GM19025 (cell line): ENCODE measurements around the gene NTHL1.
A peak's percentile ranks its signal among the peaks of the same experiment; 100 is the strongest.

Experiments used
- ATAC-seq: cut with Tn5 transposase; IDR thresholded peaks from one replicate; pipeline ENCODE4 v1.9.1; 2021; ENCODE audit warnings: mild to moderate bottlenecking, low read depth, moderate library complexity; ENCODE audit not compliant: unreplicated experiment

The NTHL1 gene

DNA sequence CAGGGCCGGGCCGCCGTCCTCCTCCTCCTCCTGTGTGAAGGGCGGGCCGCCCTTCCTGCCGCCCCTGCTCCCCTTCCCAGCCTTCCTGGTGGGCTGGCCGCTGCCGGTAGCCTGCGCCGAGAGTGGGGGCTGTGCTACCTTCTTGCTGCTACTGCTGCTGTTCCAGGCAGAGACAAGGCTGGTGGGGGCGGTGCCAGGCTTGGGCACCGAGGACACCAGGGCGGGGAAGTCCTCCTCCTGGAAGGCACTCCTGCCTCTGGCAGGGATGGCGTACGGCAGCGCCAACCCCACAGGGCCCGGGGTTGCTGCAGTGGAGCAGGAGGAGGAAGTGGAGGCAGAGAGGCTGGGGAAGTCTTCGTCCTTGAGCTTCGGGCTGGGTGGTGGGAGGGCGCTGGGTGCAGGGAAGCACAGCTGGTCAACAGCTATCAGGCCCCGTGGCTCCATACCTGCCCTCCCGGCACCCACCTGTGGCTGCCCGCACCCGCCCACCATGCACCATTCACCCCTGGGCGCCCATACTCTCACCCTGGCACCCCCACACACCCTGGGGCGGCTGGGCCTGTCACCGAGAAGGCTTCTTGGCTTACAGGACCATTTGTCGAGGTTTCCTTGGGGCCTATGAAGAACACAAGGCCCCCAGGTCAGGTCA is 47.6 kb downstream of the NTHL1 start:
- no peak for ATAC-seq

GRCh38 chr16:1998852-1999801 is 48.5 kb downstream of the NTHL1 start:
- ATAC-seq = no peak

GRCh38 chr16:1998360-1998835 is 49.2 kb downstream of the NTHL1 start:
- ATAC-seq = no peak

- no peak for ATAC-seq
These were observed 49.9 kb downstream of the NTHL1 start for GRCh38 chr16:1997494-1998359.

- no peak for ATAC-seq
These were observed 53.9 kb downstream of the NTHL1 start for GRCh38 chr16:1993731-1994131.

DNA sequence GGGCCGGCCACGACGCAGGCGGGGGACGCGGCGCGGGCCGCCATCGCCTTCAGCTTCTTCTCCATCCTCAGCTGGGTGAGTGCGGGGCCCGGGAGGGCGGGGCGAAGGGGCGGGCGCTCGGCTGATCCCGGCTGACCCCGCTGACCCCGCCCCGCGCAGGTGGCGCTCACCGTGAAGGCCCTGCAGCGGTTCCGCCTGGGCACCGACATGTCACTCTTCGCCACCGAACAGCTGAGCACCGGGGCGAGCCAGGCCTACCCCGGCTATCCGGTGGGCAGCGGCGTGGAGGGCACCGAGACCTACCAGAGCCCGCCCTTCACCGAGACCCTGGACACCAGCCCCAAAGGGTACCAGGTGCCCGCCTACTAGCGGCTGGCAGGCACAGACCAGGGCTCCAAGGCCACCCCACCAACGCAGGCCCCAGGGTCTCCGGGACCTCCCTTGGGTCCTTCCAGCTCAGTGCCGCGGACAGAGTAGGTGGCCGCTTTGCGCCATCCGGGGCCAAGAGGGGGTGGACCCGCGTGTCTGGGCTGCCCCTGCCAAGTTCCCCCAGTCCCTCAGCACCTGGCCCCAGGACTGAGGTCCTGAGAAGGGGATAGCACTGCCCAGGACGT is 54.8 kb downstream of the NTHL1 start:
- ATAC-seq = no peak

- ATAC-seq = peak; percentile 46
These were observed 55.5 kb downstream of the NTHL1 start for GRCh38 chr16:1991948-1992703.

DNA sequence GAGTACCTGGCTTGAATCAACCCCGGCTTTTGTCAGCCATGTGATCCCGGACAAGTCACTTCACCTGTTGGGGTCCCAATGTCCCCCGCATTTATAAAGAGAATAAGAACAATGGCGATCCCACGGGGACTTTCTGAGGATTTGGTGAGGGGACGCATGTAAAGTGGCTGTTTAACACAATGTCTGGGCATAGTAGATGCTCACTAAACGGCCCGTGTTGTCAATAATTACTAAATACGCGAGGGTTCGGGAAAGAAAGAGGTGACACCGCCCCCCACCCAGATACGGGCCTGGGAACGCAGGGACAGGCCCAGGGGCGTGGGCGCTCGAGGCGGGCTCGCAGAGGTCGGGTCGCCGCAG is 56.1 kb downstream of the NTHL1 start:
- ATAC-seq = peak; percentile 14

DNA sequence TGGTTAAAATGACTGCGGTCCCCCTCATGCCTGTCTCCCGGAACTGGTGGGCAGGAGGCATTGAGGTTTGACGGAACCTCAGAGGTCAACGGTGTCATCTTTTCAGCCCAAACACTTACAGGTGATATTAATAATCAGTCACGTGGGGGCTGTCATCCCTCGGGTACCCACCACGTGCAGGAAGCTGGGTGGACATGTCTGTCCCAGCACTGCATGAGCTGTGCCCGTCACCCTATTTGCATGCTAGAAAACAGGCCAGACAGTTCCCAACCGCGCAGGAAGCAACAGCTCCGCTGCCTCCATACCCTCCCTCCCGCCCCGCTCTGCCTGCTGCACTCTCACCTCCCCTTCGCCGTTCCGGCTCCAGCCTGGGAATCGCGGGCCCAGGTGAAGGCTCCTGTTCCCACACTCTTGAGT is 56.5 kb downstream of the NTHL1 start:
- no peak for ATAC-seq

GRCh38 chr16:1990351-1991134 is 57.1 kb downstream of the NTHL1 start:
- no peak for ATAC-seq

DNA sequence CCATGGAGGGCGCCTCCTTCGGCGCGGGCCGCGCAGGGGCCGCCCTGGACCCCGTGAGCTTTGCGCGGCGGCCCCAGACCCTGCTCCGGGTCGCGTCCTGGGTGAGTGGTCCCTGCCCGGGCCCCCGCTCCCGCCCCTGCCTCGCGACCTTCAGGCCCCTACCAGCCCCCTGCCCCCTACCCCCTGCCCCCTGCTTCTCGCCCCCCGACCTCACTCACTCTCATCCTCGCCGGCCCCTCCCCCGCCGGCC is 57.6 kb downstream of the NTHL1 start:
- ATAC-seq = no peak
